ENCODE data around the gene PROSER1. TPM values are rescaled to one million over a fixed set of nuclear protein-coding genes. Genes with fewer than 3 reads are reported as not detected.

The PROSER1 gene
- total RNA-seq, 1 donor from 2014 or later, result 33.0 TPM

DNA sequence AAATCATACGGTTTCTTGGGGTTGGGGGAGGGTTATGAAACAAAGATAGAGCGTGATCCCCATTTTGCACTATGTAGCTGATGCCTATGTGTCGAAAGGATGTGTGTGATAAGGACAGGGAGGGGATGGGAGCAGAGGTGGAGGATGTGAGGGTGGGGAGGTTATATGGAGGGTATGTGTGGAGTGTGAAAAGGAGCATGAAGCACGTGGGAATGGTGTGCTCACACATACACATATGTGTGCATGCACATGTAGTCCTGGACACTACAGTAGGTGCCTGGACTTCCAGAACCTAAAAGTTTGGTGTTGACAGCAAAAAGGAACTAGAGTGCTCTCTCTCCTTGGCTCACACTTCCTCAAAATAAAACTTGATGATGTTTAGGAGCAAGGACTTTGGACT is 72.6 kb downstream of the PROSER1 start:
- TF ChIP-seq, protein P1, sequence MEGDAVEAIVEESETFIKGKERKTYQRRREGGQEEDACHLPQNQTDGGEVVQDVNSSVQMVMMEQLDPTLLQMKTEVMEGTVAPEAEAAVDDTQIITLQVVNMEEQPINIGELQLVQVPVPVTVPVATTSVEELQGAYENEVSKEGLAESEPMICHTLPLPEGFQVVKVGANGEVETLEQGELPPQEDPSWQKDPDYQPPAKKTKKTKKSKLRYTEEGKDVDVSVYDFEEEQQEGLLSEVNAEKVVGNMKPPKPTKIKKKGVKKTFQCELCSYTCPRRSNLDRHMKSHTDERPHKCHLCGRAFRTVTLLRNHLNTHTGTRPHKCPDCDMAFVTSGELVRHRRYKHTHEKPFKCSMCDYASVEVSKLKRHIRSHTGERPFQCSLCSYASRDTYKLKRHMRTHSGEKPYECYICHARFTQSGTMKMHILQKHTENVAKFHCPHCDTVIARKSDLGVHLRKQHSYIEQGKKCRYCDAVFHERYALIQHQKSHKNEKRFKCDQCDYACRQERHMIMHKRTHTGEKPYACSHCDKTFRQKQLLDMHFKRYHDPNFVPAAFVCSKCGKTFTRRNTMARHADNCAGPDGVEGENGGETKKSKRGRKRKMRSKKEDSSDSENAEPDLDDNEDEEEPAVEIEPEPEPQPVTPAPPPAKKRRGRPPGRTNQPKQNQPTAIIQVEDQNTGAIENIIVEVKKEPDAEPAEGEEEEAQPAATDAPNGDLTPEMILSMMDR (IDR thresholded peaks at IDR 0.05; ENCODE audit: insufficient read depth, low read length, poor library complexity, severe bottlenecking), result no peak
- Histone ChIP-seq H3K4me3 (ENCODE audit: low read depth, low read length) (no peak overlapping the region), H3K36me3 (ENCODE audit: control insufficient read depth, insufficient read depth, low read length) (no peaks in the 10 kb centered on the region), H3K27me3 (ENCODE audit: control insufficient read depth, insufficient read depth, low read length) (no peaks in the 10 kb centered on the region)
- DNase-seq (ENCODE audit: low read depth), result no peak

DNA sequence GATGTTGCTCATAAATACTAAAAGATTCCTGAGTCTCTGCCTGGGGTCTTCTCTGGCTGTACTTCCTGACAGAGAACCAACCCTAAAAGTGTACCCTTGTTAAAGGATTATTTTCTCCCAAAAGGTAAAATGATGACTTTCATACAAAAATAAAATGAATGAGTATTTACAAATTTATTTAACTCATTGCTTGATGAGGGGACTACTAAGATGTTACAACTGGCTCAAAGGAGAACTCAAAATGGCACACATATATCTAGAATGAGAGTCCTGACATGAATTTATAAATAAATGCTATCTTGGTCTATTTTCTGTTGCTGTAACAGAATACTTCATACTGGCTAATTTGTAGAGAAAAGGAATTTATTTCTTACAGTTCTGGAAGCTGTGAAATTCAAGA is 77.7 kb downstream of the PROSER1 start:
- no peaks in the 10 kb centered on the region for H3K36me3 ChIP-seq (ENCODE audit: control insufficient read depth, insufficient read depth, low read length)
- no peak for DNase-seq (ENCODE audit: low read depth)
- no peaks in the 10 kb centered on the region for H3K27me3 ChIP-seq (ENCODE audit: control insufficient read depth, insufficient read depth, low read length)
- H3K4me3 ChIP-seq (ENCODE audit: low read depth, low read length), result no peak overlapping the region
- TF ChIP-seq, protein P1 (IDR thresholded peaks at IDR 0.05; ENCODE audit: insufficient read depth, low read length, poor library complexity, severe bottlenecking), result no peak

Other genes with a start within 250 kb of the PROSER1 start
- gene STOML3, start 47.3 kb downstream of the PROSER1 start, total RNA-seq, result not detected in 2 replicates
- 15.7 and 17.8 TPM in 2 replicates for gene NHLRC3, start 367 bp upstream of the PROSER1 start, total RNA-seq

Data from kidney epithelial cell (primary cell).